Stomach (tissue), 4 donors: ENCODE data around the gene CTAG1B.

Experiments
- CTCF ChIP-seq, 7 experiments: fragments of 450-650 bp in 4 of 7; fragments of 200-600 bp in 3 of 7; sonication (generic) in 3 of 7; IDR thresholded peaks; one replicate each; pipeline ENCODE4 v1.5.1; 2016 to 2019; ENCODE audit warnings: antibody characterized with exemption in 7 of 7, control low read depth in 2 of 7, mild to moderate bottlenecking in 1 of 7
- POLR2A ChIP-seq, 4 donors: fragments of 450-650 bp; IDR thresholded peaks; one replicate each; pipeline ENCODE4 v1.6.1; 2016; ENCODE audit warnings: antibody characterized with exemption in 4 of 4, control low read depth in 2 of 4, mild to moderate bottlenecking in 1 of 4, moderate library complexity in 1 of 4
- POLR2AphosphoS5 ChIP-seq, 3 donors: sonication (generic); formaldehyde crosslinking; IDR thresholded peaks; one replicate each; pipeline ENCODE4 v1.6.1; 2016; ENCODE audit warnings: antibody characterized with exemption in 3 of 3

DNA sequence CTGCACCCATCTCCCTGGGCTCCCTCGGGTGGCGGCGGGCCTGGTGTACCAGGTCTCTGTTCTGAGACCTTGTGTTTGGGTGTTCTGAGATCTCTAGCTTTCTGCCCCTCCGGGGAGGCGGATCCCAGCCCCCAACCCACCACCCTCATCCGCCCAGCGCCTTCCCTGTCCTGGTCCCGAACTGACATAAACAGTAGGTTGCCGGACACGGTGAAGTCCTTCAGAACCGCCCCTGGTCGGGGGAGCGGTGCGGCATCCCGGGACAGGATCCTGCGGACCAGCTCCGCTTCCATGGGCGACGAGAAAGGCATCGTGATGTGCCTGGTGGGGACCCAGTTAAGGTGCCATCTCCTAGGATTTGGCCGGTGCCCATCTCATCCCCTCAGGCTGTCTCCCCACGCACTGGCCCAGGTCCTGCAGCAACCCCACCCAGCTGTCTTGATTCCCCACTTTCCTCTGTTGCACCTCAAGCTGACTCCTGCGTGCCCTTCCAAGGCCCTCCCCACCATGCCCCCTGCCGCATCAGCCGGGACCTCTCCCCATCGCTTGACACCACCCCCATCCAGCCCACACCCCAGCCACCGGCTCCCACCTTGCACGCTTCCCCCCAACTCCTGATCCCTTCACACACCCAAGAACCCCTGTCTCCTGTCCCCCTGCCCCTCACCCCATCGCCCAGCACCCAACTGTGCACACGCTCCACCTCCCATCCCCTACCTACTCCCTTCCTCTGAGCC is 33.4 kb upstream of the CTAG1B start:
- TF ChIP-seq POLR2AphosphoS5 (IDR thresholded peaks at IDR 0.05) (no peak), POLR2A (IDR thresholded peaks at IDR 0.05) (no peak), CTCF (IDR thresholded peaks at IDR 0.05) (no peak)
